Peyer's patch (tissue), 4 donors: ENCODE measurements around the gene PGAM2. TPM values are rescaled to one million over a fixed set of nuclear protein-coding genes. Genes with fewer than 3 reads are reported as not detected.

Experiments
- DNase-seq, 3 donors: peaks; one replicate each; pipeline ENCODE4 v3.0.0-alpha.2; 2017 to 2019
- H3K27ac ChIP-seq, 4 donors: fragments of 200-600 bp; sonication (generic); one replicate each; pipeline ENCODE4 v1.5.1; 2016 to 2019
- H3K27me3 ChIP-seq, 2 donors: fragments of 200-600 bp; sonication (generic); one replicate each; pipeline ENCODE4 v1.5.1; 2019
- H3K36me3 ChIP-seq, 3 donors: fragments of 200-600 bp; sonication (generic); one replicate each; pipeline ENCODE4 v1.5.1; 2016 to 2019
- H3K4me1 ChIP-seq, 4 donors: fragments of 200-600 bp; sonication (generic); one replicate each; pipeline ENCODE4 v1.5.1; 2016 to 2019
- H3K4me3 ChIP-seq, 4 donors: fragments of 200-600 bp; sonication (generic); 1 replicate in 3 of 4; 2 replicates in 1 of 4; pipeline ENCODE4 v1.5.1; 2016 to 2019; ENCODE audit warnings: mild to moderate bottlenecking in 1 of 4
- H3K9me3 ChIP-seq, 4 donors: fragments of 200-600 bp; sonication (generic); one replicate each; pipeline ENCODE4 v1.5.1; 2016 to 2019; ENCODE audit warnings: mild to moderate bottlenecking in 1 of 4
- CTCF ChIP-seq, 6 experiments: fragments of 450-650 bp in 4 of 6; fragments of 200-600 bp in 2 of 6; sonication (generic) in 1 of 6; IDR thresholded peaks; one replicate each; pipeline ENCODE4 v1.5.1; 2017 to 2019; ENCODE audit warnings: antibody characterized with exemption in 6 of 6, mild to moderate bottlenecking in 3 of 6, moderate library complexity in 1 of 6
- POLR2A ChIP-seq, 2 donors: fragments of 450-650 bp; IDR thresholded peaks; one replicate each; pipeline ENCODE4 v1.5.1; 2017; ENCODE audit warnings: antibody characterized with exemption in 2 of 2, mild to moderate bottlenecking in 2 of 2, moderate library complexity in 2 of 2
- total RNA-seq, 4 donors: library from RNA; depleted of rRNA; stranded (reverse); fragments of >200 nt; gene quantifications; one replicate each; pipeline ENCODE4 v1.1.0, GENCODE V29; 2016

PGAM2 gene
- total RNA-seq, 4 donors from 2014 or later, result 1.2 to 4.1 TPM; not detected in 2

- no peaks in the 10 kb centered on the region for H3K27me3 ChIP-seq
- TF ChIP-seq CTCF (IDR thresholded peaks at IDR 0.05), result no peak
- no peak for TF ChIP-seq POLR2A (IDR thresholded peaks at IDR 0.05)
- no peaks in the 10 kb centered on the region for H3K36me3 ChIP-seq
- H3K4me3 ChIP-seq, result no peak overlapping the region
- H3K4me1 ChIP-seq, result peaks cover 0 to 13% (median 0%) of the 10 kb centered on the region in 4 donors
- H3K9me3 ChIP-seq, result no peaks in the 10 kb centered on the region
- DNase-seq, result no peak
- H3K27ac ChIP-seq, result peak overlapping the region; percentile 42 to 80 (median 66)
These were observed 22.8 kb upstream of the PGAM2 start for GRCh38 chr7:44087911-44088838.

DNA sequence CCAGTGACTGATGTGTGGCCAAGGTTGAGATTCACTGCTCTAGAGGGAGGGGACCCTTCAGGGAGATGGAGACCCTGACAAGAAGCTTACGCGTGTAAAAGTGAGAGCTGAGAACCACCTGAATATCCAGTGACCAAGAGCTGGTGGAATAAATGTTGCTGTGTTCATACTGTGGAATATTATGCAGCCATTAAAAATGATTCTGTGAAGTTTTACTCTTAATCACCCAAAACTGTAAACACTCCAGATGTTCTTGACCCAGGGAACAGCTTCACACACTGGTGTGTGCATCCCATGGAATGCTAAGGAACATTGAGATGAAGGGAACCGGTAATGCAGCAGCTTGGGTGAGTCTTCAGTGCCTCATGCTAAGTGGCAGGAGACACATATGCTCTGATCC is 21.3 kb upstream of the PGAM2 start:
- TF ChIP-seq POLR2A (IDR thresholded peaks at IDR 0.05), result no peak
- no peak for TF ChIP-seq CTCF (IDR thresholded peaks at IDR 0.05)
- Histone ChIP-seq H3K27ac (no peak overlapping the region), H3K9me3 (no peaks in the 10 kb centered on the region), H3K4me1 (peaks cover 0 to 13% (median 0%) of the 10 kb centered on the region in 4 donors), H3K27me3 (no peaks in the 10 kb centered on the region), H3K36me3 (no peaks in the 10 kb centered on the region), H3K4me3 (no peak overlapping the region)
- DNase-seq, result no peak

DNA sequence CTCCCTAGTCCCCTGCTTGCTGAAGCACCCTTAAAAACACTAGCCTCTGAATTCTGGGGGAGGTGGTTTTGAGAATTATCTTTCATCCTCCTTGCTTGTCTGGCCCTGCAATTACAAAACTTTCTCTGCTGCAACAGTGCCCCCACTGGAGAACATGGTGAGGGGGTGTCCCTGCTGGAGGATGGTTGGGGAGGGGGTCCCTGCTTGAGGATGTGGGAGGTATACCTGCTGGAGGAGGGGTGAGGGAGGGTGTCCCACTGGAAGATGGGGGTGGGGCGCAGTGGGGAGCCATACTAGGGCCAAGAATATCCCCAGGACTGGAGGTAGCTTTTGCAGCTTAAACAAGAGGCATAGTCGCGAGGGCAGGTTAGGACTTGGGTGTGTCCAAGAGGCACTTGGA is 20.2 kb upstream of the PGAM2 start:
- Histone ChIP-seq H3K4me3 (no peak overlapping the region), H3K36me3 (peaks cover 0 to 2% (median 0%) of the 10 kb centered on the region in 3 donors), H3K9me3 (no peaks in the 10 kb centered on the region), H3K27me3 (no peaks in the 10 kb centered on the region), H3K4me1 (peaks cover 0 to 23% (median 9%) of the 10 kb centered on the region in 4 donors), H3K27ac (no peak overlapping the region)
- TF ChIP-seq CTCF (IDR thresholded peaks at IDR 0.05), result no peak
- no peak for TF ChIP-seq POLR2A (IDR thresholded peaks at IDR 0.05)
- no peak for DNase-seq

GRCh38 chr7:44084701-44085100 is 19.3 kb upstream of the PGAM2 start:
- H3K36me3 ChIP-seq, result peaks cover 0 to 10% (median 0%) of the 10 kb centered on the region in 3 donors
- no peaks in the 10 kb centered on the region for H3K9me3 ChIP-seq
- no peak for DNase-seq
- no peak for TF ChIP-seq CTCF (IDR thresholded peaks at IDR 0.05)
- TF ChIP-seq POLR2A (IDR thresholded peaks at IDR 0.05), result no peak
- H3K4me3 ChIP-seq, result no peak overlapping the region
- no peaks in the 10 kb centered on the region for H3K27me3 ChIP-seq
- no peak overlapping the region for H3K27ac ChIP-seq
- H3K4me1 ChIP-seq, result peaks cover 0 to 31% (median 11%) of the 10 kb centered on the region in 4 donors

DNA sequence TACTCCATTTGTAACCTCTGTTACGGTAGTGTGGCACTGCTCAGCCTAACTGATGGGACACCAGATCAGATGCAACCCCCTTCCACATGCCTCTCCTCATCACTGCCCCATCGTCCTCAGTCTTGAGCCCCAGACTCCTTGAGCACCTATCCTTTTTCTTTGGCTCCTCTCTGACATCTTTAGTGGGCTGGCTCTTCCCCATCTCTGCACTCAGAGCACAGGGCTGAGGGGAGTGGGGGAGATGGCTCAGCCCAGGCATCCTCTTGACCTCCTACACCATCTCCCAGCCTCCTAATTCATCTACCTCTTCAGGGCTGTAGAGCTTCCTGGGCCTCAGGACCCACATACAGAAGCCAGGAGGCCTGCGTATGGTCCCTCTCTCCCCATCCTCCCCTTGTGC is 18.4 kb upstream of the PGAM2 start:
- Histone ChIP-seq H3K27me3 (no peaks in the 10 kb centered on the region), H3K36me3 (peaks cover 0 to 19% (median 0%) of the 10 kb centered on the region in 3 donors), H3K4me3 (no peak overlapping the region), H3K9me3 (no peaks in the 10 kb centered on the region), H3K4me1 (peaks cover 0 to 33% (median 11%) of the 10 kb centered on the region in 4 donors), H3K27ac (no peak overlapping the region)
- TF ChIP-seq POLR2A (IDR thresholded peaks at IDR 0.05) (no peak), CTCF (IDR thresholded peaks at IDR 0.05) (no peak)
- no peak for DNase-seq
